ENCODE data around the gene PNMA8B.

GRCh38 chr19:46446021-46446420, 49.6 kb downstream of the PNMA8B start:
- TF ChIP-seq POLR2AphosphoS5 (IDR thresholded peaks at IDR 0.05; ENCODE audit: borderline replicate concordance, low read depth, low read length): no peak
- TF ChIP-seq EZH2 (IDR thresholded peaks at IDR 0.05): no peak
- TF ChIP-seq FOXP2 (optimal IDR thresholded peaks at IDR 0.05; ENCODE audit: control extremely low read depth, extremely low read length, insufficient read depth): no peak

Data from SK-N-MC (cell line).